Liver (tissue), 3 donors: ENCODE measurements around the gene JPH4.

Experiments used
- CTCF ChIP-seq: fragments of 150-350 bp; IDR thresholded peaks from 2 replicates; pipeline ENCODE4 v1.5.1; 2017; ENCODE audit warnings: improper control_type of control experiment, low read depth, low read length; ENCODE audit not compliant: missing input control
- GABPA ChIP-seq, 2 donors: IDR thresholded peaks in 1 of 2; conservative IDR thresholded peaks in 1 of 2; 2 replicates each; pipeline ENCODE4 v1.6.1; 2016; ENCODE audit warnings: antibody characterized with exemption in 2 of 2, mild to moderate bottlenecking in 1 of 2, moderate library complexity in 1 of 2
- MAX ChIP-seq: IDR thresholded peaks from 2 replicates; pipeline ENCODE4 v1.6.1; 2016; ENCODE audit warnings: antibody characterized with exemption
- REST ChIP-seq: IDR thresholded peaks from 2 replicates; pipeline ENCODE4 v1.6.1; 2016; ENCODE audit warnings: antibody characterized with exemption, mild to moderate bottlenecking
- TAF1 ChIP-seq: conservative IDR thresholded peaks from 2 replicates; pipeline ENCODE4 v1.6.1; 2016; ENCODE audit warnings: antibody characterized with exemption, mild to moderate bottlenecking
- ZBTB33 ChIP-seq: IDR thresholded peaks from 2 replicates; pipeline ENCODE4 v1.6.1; 2016; ENCODE audit warnings: antibody characterized with exemption
- TF ChIP-seq, protein P1 (sequence below): IDR thresholded peaks from 2 replicates; pipeline ENCODE4 v1.6.1; 2016; ENCODE audit warnings: antibody characterized with exemption
- donor health status: healthy.
- donor health status: healthy.

DNA sequence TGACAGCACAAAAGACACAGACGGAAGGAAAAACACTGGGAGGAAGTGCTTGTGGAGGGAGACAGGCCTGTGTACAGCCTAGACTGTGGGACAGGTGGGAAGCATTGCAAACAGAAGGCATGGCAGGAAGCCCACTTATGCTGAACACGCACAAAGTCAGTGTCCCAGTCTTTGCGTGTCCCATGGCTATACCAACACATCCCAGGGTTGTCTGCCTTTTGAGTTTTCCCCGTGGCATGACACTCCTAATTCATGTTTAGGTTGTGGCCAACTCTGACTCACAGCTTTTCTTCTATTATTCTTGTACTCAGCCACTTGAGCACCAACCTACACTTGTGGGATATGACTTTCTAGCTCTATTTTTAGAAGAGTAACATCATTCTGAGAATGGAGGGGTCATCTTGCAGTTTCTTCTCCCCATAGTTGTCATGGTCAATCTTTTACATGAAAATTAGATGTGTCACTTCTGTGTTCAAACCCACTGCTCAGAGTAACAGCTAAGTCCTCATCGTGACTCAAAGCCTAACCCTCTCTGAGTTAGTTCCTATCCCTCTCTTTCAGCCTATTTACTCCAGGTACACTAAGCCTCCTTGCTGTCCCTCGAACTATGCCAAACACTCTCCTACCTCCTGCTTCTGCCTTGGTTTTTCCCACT is 27.5 kb upstream of the JPH4 start:
- TF ChIP-seq CTCF (no peak), ZBTB33 (no peak), TAF1 (no peak), GABPA (IDR thresholded peaks at IDR 0.05 in 1 of 2, conservative IDR thresholded peaks at IDR 0.05 in 1 of 2) (no peak), REST (no peak), MAX (no peak)
- TF ChIP-seq, protein P1, sequence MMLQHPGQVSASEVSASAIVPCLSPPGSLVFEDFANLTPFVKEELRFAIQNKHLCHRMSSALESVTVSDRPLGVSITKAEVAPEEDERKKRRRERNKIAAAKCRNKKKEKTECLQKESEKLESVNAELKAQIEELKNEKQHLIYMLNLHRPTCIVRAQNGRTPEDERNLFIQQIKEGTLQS: no peak
